ENCODE results near the gene ZNF528.

DNA sequence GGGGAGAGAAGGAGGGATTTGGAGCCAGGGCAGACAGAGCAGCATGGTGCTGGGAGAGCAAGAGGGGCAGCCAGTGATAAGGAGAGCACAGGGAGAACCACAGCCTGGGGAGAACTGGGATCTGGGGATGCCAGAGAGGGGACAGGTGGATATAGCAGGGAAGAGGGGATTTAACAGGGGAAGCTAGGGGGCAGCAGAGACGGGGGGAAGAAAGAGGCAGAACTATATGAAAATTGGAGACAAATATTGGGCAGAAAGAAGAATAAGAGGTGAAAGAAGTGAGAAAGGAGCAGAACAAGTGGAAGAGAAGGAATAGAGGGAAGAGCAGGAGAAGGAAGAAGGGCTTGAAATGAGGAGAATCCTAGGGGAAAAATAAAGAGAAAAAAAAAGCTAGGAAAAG, 6.5 kb upstream of the ZNF528 start:
- TF ChIP-seq, protein P1, sequence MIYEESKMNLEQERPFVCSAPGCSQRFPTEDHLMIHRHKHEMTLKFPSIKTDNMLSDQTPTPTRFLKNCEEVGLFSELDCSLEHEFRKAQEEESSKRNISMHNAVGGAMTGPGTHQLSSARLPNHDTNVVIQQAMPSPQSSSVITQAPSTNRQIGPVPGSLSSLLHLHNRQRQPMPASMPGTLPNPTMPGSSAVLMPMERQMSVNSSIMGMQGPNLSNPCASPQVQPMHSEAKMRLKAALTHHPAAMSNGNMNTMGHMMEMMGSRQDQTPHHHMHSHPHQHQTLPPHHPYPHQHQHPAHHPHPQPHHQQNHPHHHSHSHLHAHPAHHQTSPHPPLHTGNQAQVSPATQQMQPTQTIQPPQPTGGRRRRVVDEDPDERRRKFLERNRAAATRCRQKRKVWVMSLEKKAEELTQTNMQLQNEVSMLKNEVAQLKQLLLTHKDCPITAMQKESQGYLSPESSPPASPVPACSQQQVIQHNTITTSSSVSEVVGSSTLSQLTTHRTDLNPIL (CRISPR knock-in tag; IDR thresholded peaks at IDR 0.05; ENCODE audit: low read depth): no peak
- TF ChIP-seq RARB (CRISPR knock-in tag; IDR thresholded peaks at IDR 0.05) (no peak), OSR1 (CRISPR knock-in tag; IDR thresholded peaks at IDR 0.05) (no peak), ESRRG (CRISPR knock-in tag; IDR thresholded peaks at IDR 0.05) (no peak), ZNF70 (CRISPR knock-in tag; IDR thresholded peaks at IDR 0.05) (no peak), PATZ1 (CRISPR knock-in tag; IDR thresholded peaks at IDR 0.05; ENCODE audit: borderline replicate concordance) (no peak), PPARA (CRISPR knock-in tag; IDR thresholded peaks at IDR 0.05; ENCODE audit: borderline replicate concordance) (no peak)

Measured in SK-N-SH treated with all-trans-retinoic acid at 6 μM for 48 hours (cell line).